Thoracic aorta (tissue), 2 donors: ENCODE measurements around the gene EIF3I. TPM values are rescaled to one million over a fixed set of nuclear protein-coding genes. Genes with fewer than 3 reads are reported as not detected.

Experiments used
- ATAC-seq: fragments of 150-250 bp; one replicate; pipeline ENCODE4 v1.8.0; 2017; ENCODE audit warnings: low read depth; ENCODE audit not compliant: insufficient number of reproducible peaks, low FRiP score
- DNase-seq: peaks from one replicate; pipeline ENCODE4 v3.0.0-alpha.2; 2020; ENCODE audit warnings: low spot score
- H3K27ac ChIP-seq, 2 donors: fragments of 200-600 bp; sonication (generic); 1 replicate in 1 of 2; 2 replicates in 1 of 2; pipeline ENCODE4 v1.5.1; 2016; ENCODE audit warnings: mild to moderate bottlenecking in 2 of 2, moderate library complexity in 2 of 2
- H3K27me3 ChIP-seq: fragments of 200-600 bp; sonication (generic); replicated peaks from 2 replicates; pipeline ENCODE4 v1.6.0; 2016; ENCODE audit warnings: mild to moderate bottlenecking; ENCODE audit not compliant: insufficient read depth
- H3K36me3 ChIP-seq: fragments of 200-600 bp; sonication (generic); one replicate; pipeline ENCODE4 v1.5.1; 2016
- H3K4me1 ChIP-seq, 2 donors: fragments of 200-600 bp; sonication (generic); 1 replicate in 1 of 2; 2 replicates in 1 of 2; pipeline versions ENCODE4 v1.5.1 to v1.6.0; 2016; ENCODE audit warnings: low read depth in 2 of 2, mild to moderate bottlenecking in 1 of 2; ENCODE audit not compliant: control insufficient read depth in 1 of 2
- H3K4me3 ChIP-seq: fragments of 200-600 bp; sonication (generic); 2 replicates; pipeline ENCODE4 v1.5.1; 2016; ENCODE audit warnings: mild to moderate bottlenecking
- H3K9me3 ChIP-seq: fragments of 200-600 bp; sonication (generic); 2 replicates; pipeline ENCODE4 v1.5.1; 2016
- CTCF ChIP-seq: fragments of 200-600 bp; sonication (generic); IDR thresholded peaks from one replicate; pipeline ENCODE4 v1.5.1; 2019; ENCODE audit warnings: antibody characterized with exemption
- total RNA-seq, 2 donors: library from RNA; depleted of rRNA; stranded (reverse); fragments of >200 nt; gene quantifications; one replicate each; pipeline versions ENCODE4 v1.1.0 to v1.2.3, GENCODE V29; 2016

Gene EIF3I
- total RNA-seq, 2 donors from 2014 or later, result 105 to 114 TPM

DNA sequence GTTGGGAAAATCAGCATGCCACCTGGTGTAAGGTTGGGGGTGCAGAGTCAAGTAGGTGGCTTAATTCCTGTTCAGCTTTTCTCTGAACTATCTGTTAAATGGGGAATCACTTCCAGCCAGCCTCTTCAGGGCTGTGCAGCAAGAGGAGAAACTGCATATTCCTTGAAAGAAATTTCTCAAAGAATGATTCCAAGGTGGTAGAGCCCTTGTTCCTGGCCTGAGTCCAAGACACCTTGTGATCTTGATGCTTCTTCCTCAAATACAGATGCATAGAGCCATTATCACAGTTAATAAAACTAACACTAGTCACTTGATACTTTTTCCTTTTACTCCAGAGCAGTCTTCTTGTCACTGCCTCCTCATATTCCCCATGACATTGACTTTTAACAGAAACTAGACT, 37.6 kb upstream of the EIF3I start:
- TF ChIP-seq CTCF, result no peak
- ATAC-seq, result no peak
- DNase-seq, result no peak
- Histone ChIP-seq H3K4me3 (no peak overlapping the region), H3K27me3 (no peaks in the 10 kb centered on the region), H3K4me1 (peaks cover 20 to 46% of the 10 kb centered on the region in 2 donors), H3K36me3 (peaks cover 41% of the 10 kb centered on the region), H3K27ac (no peak overlapping the region), H3K9me3 (no peaks in the 10 kb centered on the region)

DNA sequence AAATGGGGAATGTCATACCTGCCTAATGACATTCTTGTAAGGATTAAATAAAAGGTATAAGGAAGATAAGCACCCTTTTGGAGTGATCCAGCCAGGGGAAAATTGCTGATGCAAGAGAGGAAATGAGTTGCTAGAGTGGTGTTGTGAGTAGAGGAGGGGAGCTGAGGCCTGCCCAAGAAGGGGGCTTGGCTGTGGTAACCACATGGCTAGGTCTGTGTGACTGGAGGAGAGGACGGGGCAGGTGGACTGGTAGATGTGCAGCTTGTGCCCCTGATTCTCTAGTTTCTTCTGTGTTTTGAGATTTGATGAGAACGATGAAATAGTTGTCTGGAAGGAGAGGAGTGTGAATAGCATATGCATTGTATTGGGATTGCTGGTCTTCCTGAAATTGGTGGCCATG, 36.1 kb upstream of the EIF3I start:
- TF ChIP-seq CTCF, result no peak
- no peaks in the 10 kb centered on the region for H3K9me3 ChIP-seq
- H3K27ac ChIP-seq, result no peak overlapping the region
- H3K4me3 ChIP-seq, result no peak overlapping the region
- ATAC-seq, result no peak
- no peaks in the 10 kb centered on the region for H3K27me3 ChIP-seq
- peaks cover 56% of the 10 kb centered on the region for H3K36me3 ChIP-seq
- no peak for DNase-seq
- peaks cover 15 to 39% of the 10 kb centered on the region in 2 donors for H3K4me1 ChIP-seq

- H3K4me1 ChIP-seq, result peaks cover 11 to 34% of the 10 kb centered on the region in 2 donors
- no peaks in the 10 kb centered on the region for H3K9me3 ChIP-seq
- ATAC-seq (no peak), DNase-seq (no peak)
- no peak for TF ChIP-seq CTCF
- no peak overlapping the region for H3K27ac ChIP-seq
- H3K36me3 ChIP-seq, result peaks cover 60% of the 10 kb centered on the region
- H3K27me3 ChIP-seq, result no peaks in the 10 kb centered on the region
- no peak overlapping the region for H3K4me3 ChIP-seq
Measured at GRCh38 chr1:32186491-32186890, 35.7 kb upstream of the EIF3I start.

- Histone ChIP-seq H3K4me3 (no peak overlapping the region), H3K27ac (no peak overlapping the region), H3K36me3 (peaks cover 73% of the 10 kb centered on the region), H3K4me1 (peaks cover 7 to 22% of the 10 kb centered on the region in 2 donors), H3K27me3 (no peaks in the 10 kb centered on the region), H3K9me3 (no peaks in the 10 kb centered on the region)
- no peak for ATAC-seq
- DNase-seq, result no peak
- no peak for TF ChIP-seq CTCF
Measured at GRCh38 chr1:32187850-32188249, 34.4 kb upstream of the EIF3I start.

DNA sequence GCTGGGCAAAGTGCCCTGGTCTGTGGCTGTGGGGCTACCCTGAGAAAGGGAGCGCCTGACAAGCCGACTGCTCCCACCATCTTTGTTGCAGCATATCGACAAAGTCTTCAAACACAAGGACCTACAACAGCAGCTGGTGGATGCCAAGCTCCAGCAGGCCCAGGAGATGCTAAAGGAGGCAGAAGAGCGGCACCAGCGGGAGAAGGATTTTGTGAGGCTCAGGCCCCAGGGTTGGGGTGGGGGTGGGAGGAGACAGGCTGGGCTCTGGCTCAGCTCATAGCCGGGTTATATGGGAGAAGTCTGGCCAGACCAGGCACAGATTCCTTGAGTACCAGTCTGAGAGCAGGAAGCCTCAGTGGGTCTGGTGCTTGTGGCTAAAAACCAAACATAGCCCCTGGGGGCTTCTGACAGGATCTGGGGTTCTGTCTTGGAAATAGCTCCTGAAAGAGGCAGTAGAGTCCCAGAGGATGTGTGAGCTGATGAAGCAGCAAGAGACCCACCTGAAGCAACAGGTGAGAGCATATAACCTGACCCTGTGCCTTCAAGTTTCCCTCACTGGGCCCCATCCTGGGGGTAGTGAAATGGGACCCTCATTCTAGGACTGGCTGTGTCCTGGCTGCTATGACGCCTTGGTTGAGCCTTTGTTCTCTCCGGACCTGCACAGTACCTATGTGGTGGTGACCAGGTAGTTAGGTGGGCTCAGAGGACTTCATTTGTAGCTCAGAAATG, 29.8 kb upstream of the EIF3I start:
- H3K27ac ChIP-seq, result no peak overlapping the region
- TF ChIP-seq CTCF, result no peak
- DNase-seq (no peak), ATAC-seq (no peak)
- no peaks in the 10 kb centered on the region for H3K4me1 ChIP-seq
- H3K27me3 ChIP-seq, result no peaks in the 10 kb centered on the region
- H3K9me3 ChIP-seq, result no peaks in the 10 kb centered on the region
- peaks cover 92% of the 10 kb centered on the region for H3K36me3 ChIP-seq
- H3K4me3 ChIP-seq, result no peak overlapping the region
